ENCODE data around the gene AKR1B1. TPM values are rescaled to one million over a fixed set of nuclear protein-coding genes. Genes with fewer than 3 reads are reported as not detected.

The AKR1B1 gene
- total RNA-seq, 4 donors from 2014 or later: 87.3 to 119 (median 95.6) TPM

GRCh38 chr7:134444961-134445315 is 14.0 kb downstream of the AKR1B1 start:
- in situ Hi-C loops (cut with MboI; ENCODE audit: low sequenced_read_pairs in 4 of 4): loop anchor here in 1 of 4 donors (5.0 kb wide), 1 partner anchor 107 kb away; no protein-coding TSS in a partner anchor
- no peaks in the 10 kb centered on the region for H3K9me3 ChIP-seq
- H3K27ac ChIP-seq: peak overlapping the region; percentile 59 to 83 (median 68)
- DNase-seq: peak; percentile 43 to 57
- TF ChIP-seq, protein P1, sequence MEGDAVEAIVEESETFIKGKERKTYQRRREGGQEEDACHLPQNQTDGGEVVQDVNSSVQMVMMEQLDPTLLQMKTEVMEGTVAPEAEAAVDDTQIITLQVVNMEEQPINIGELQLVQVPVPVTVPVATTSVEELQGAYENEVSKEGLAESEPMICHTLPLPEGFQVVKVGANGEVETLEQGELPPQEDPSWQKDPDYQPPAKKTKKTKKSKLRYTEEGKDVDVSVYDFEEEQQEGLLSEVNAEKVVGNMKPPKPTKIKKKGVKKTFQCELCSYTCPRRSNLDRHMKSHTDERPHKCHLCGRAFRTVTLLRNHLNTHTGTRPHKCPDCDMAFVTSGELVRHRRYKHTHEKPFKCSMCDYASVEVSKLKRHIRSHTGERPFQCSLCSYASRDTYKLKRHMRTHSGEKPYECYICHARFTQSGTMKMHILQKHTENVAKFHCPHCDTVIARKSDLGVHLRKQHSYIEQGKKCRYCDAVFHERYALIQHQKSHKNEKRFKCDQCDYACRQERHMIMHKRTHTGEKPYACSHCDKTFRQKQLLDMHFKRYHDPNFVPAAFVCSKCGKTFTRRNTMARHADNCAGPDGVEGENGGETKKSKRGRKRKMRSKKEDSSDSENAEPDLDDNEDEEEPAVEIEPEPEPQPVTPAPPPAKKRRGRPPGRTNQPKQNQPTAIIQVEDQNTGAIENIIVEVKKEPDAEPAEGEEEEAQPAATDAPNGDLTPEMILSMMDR (IDR thresholded peaks at IDR 0.05 in 4 of 5, conservative IDR thresholded peaks at IDR 0.05 in 1 of 5): no peak
- TF ChIP-seq POLR2A (IDR thresholded peaks at IDR 0.05): no peak
- H3K4me3 ChIP-seq: no peak overlapping the region
- peaks cover 2 to 90% of the 10 kb centered on the region in 2 donors for H3K36me3 ChIP-seq
- intact Hi-C loops (cut with DNase I; ENCODE audit: low total_unique reads): loop anchor here (1.0 to 2.0 kb wide), 2 partner anchors 68 to 104 kb away; partner anchors contain the start of gene AKR1B15
- no peaks in the 10 kb centered on the region for H3K27me3 ChIP-seq
- ATAC-seq: peak; percentile 69 to 77
- H3K4me1 ChIP-seq: peaks cover 14 to 34% of the 10 kb centered on the region in 2 donors

GRCh38 chr7:134444198-134444960 is 14.5 kb downstream of the AKR1B1 start:
- in situ Hi-C loops (cut with MboI; ENCODE audit: low sequenced_read_pairs in 4 of 4): loop anchor here in 1 of 4 donors (5.0 kb wide), 1 partner anchor 108 kb away; no protein-coding TSS in a partner anchor
- ATAC-seq: peak; percentile 82
- Histone ChIP-seq H3K4me3 (no peak overlapping the region), H3K27me3 (no peaks in the 10 kb centered on the region), H3K27ac (peak overlapping the region; percentile 59 to 83 (median 68)), H3K9me3 (no peaks in the 10 kb centered on the region), H3K4me1 (peaks cover 14 to 38% of the 10 kb centered on the region in 2 donors), H3K36me3 (peaks cover 2 to 85% of the 10 kb centered on the region in 2 donors)
- DNase-seq: peak; percentile 52 to 61
- TF ChIP-seq, protein P1 (IDR thresholded peaks at IDR 0.05 in 4 of 5, conservative IDR thresholded peaks at IDR 0.05 in 1 of 5): peak in 2 of 5 experiments; percentile 39 to 56
- no peak for TF ChIP-seq POLR2A (IDR thresholded peaks at IDR 0.05)
- intact Hi-C loops (cut with DNase I; ENCODE audit: low total_unique reads): loop anchor here (2.0 kb wide), 1 partner anchor 68 kb away; no protein-coding TSS in a partner anchor

GRCh38 chr7:134443396-134444070 is 15.4 kb downstream of the AKR1B1 start:
- DNase-seq: no peak
- peak; percentile 37 to 48 for ATAC-seq
- Histone ChIP-seq H3K27me3 (no peaks in the 10 kb centered on the region), H3K4me1 (peaks cover 14 to 36% of the 10 kb centered on the region in 2 donors), H3K27ac (peak overlapping the region; percentile 1 to 83 (median 62)), H3K4me3 (no peak overlapping the region), H3K36me3 (peaks cover 2 to 79% of the 10 kb centered on the region in 2 donors), H3K9me3 (no peaks in the 10 kb centered on the region)
- intact Hi-C loops (cut with DNase I; ENCODE audit: low total_unique reads): loop anchor here (2.0 kb wide), 1 partner anchor 69 kb away; no protein-coding TSS in a partner anchor
- in situ Hi-C loops (cut with MboI; ENCODE audit: low sequenced_read_pairs in 4 of 4): loop anchor here in 1 of 4 donors (5.0 kb wide), 1 partner anchor 109 kb away; no protein-coding TSS in a partner anchor
- TF ChIP-seq, protein P1 (IDR thresholded peaks at IDR 0.05 in 4 of 5, conservative IDR thresholded peaks at IDR 0.05 in 1 of 5): no peak
- no peak for TF ChIP-seq POLR2A (IDR thresholded peaks at IDR 0.05)

GRCh38 chr7:134442441-134443220 is 16.3 kb downstream of the AKR1B1 start:
- H3K36me3 ChIP-seq: peaks cover 2 to 70% of the 10 kb centered on the region in 2 donors
- ATAC-seq (no peak), DNase-seq (no peak)
- TF ChIP-seq, protein P1 (IDR thresholded peaks at IDR 0.05 in 4 of 5, conservative IDR thresholded peaks at IDR 0.05 in 1 of 5): no peak
- no peak for TF ChIP-seq POLR2A (IDR thresholded peaks at IDR 0.05)
- peaks cover 14 to 36% of the 10 kb centered on the region in 2 donors for H3K4me1 ChIP-seq
- in situ Hi-C loops (cut with MboI; ENCODE audit: low sequenced_read_pairs in 4 of 4): loop anchor here in 1 of 4 donors (5.0 kb wide), 1 partner anchor 110 kb away; no protein-coding TSS in a partner anchor
- no peak overlapping the region for H3K4me3 ChIP-seq
- H3K27me3 ChIP-seq: no peaks in the 10 kb centered on the region
- no peaks in the 10 kb centered on the region for H3K9me3 ChIP-seq
- intact Hi-C loops (cut with DNase I; ENCODE audit: low total_unique reads): no loop called here
- peak overlapping the region in 2 of 4 donors; percentile 65 to 83 for H3K27ac ChIP-seq

Data from gastrocnemius medialis (tissue), 4 donors.